H1 (cell line): ENCODE measurements around the gene S100PBP. TPM values are rescaled to one million over a fixed set of nuclear protein-coding genes. Genes with fewer than 3 reads are reported as not detected.

Experiments
- CTCF ChIA-PET: fragments of 300-600 bp; sonication (Branson Sonifier 250); formaldehyde crosslinking; loops from one replicate; lab custom pipeline; 2021; ENCODE audit not compliant: partially characterized antibody; lab: Charles Lee
- POLR2A ChIA-PET: fragments of 300-600 bp; sonication (Branson Sonifier 250); formaldehyde crosslinking; loops from one replicate; lab custom pipeline; 2021; ENCODE audit warnings: inconsistent platforms; ENCODE audit not compliant: partially characterized antibody; lab: Charles Lee
- DNase-seq, 2 experiments: peaks; one replicate each; pipeline versions ENCODE4 v3.0.0 to v3.0.0-alpha.2; 2010 to 2022; ENCODE audit warnings: low spot score in 2 of 2, low read depth in 1 of 2, mixed read lengths in 1 of 2
- FAIRE-seq: peaks from 2 replicates; lab custom pipeline; 2011; peaks lifted over from hg19 to GRCh38; lab: Jason Lieb, UNC
- H2AFZ ChIP-seq: 2 replicates; pipeline ENCODE4 v1.8.1; 2012; ENCODE audit warnings: low read length, inconsistent platforms
- H2AK5ac ChIP-seq: 2 replicates; pipeline ENCODE4 v1.6.1; 2013; ENCODE audit warnings: low read depth, low read length
- H2BK120ac ChIP-seq: replicated peaks from 2 replicates; pipeline ENCODE3; 2013; ENCODE audit warnings: low read depth, low read length, inconsistent platforms
- H2BK12ac ChIP-seq: 2 replicates; pipeline ENCODE4 v1.6.1; 2013; ENCODE audit warnings: low read depth, low read length
- H2BK15ac ChIP-seq: 2 replicates; pipeline ENCODE4 v1.6.1; 2013; ENCODE audit warnings: low read length
- H2BK20ac ChIP-seq: 2 replicates; pipeline ENCODE4 v1.6.1; 2013; ENCODE audit warnings: low read length
- H2BK5ac ChIP-seq: 2 replicates; pipeline ENCODE4 v1.6.1; 2013; ENCODE audit warnings: low read depth, low read length
- H3K14ac ChIP-seq: 2 replicates; pipeline ENCODE4 v1.6.1; 2013; ENCODE audit warnings: inconsistent platforms; ENCODE audit not compliant: insufficient read length
- H3K18ac ChIP-seq: 2 replicates; pipeline ENCODE4 v1.6.1; 2013; ENCODE audit warnings: low read length; ENCODE audit errors: extremely low read depth
- H3K23ac ChIP-seq: 2 replicates; pipeline ENCODE4 v1.6.1; 2013; ENCODE audit warnings: inconsistent platforms; ENCODE audit not compliant: insufficient read length
- H3K23me2 ChIP-seq: 2 replicates; pipeline ENCODE4 v1.6.1; 2013; ENCODE audit warnings: low read depth, low read length
- H3K27ac ChIP-seq: 2 replicates; pipeline ENCODE4 v1.6.1; 2011; ENCODE audit warnings: low read depth, low read length, inconsistent platforms
- H3K27me3 ChIP-seq, 4 experiments: replicated peaks in 1 of 4; 1 replicate in 1 of 4; 2 replicates in 3 of 4; pipeline versions ENCODE4 v1.6.1 to v1.8.1; 2011 to 2013; ENCODE audit warnings: low read length in 3 of 4, mild to moderate bottlenecking in 3 of 4, inconsistent platforms in 2 of 4, mixed read lengths in 2 of 4, moderate library complexity in 1 of 4; ENCODE audit not compliant: control insufficient read depth in 3 of 4, insufficient read depth in 3 of 4; ENCODE audit errors: extremely low read depth in 1 of 4
- H3K36me3 ChIP-seq, 4 experiments: 2 replicates each; pipeline versions ENCODE4 v1.6.1 to v1.8.1; 2011 to 2013; ENCODE audit warnings: mild to moderate bottlenecking in 4 of 4, low read length in 3 of 4, moderate library complexity in 2 of 4, control low read depth in 1 of 4, inconsistent platforms in 1 of 4; ENCODE audit not compliant: insufficient read depth in 4 of 4, control insufficient read depth in 2 of 4
- H3K4ac ChIP-seq: replicated peaks from 2 replicates; pipeline ENCODE3; 2013; ENCODE audit warnings: low read length, low read depth, mixed read lengths, inconsistent platforms; ENCODE audit not compliant: insufficient read length
- H3K4me1 ChIP-seq, 4 experiments: replicated peaks in 1 of 4; 1 replicate in 1 of 4; 2 replicates in 3 of 4; pipeline versions ENCODE4 v1.6.1 to v1.8.1; 2011 to 2013; ENCODE audit warnings: low read length in 3 of 4, inconsistent platforms in 2 of 4, mixed read lengths in 1 of 4; ENCODE audit not compliant: insufficient read depth in 4 of 4, control insufficient read depth in 3 of 4
- H3K4me2 ChIP-seq, 2 experiments: 2 replicates each; pipeline versions ENCODE4 v1.6.1 to v1.8.1; 2011 to 2013; ENCODE audit warnings: low read depth in 2 of 2, low read length in 2 of 2, control low read depth in 1 of 2, inconsistent platforms in 1 of 2, mild to moderate bottlenecking in 1 of 2; ENCODE audit not compliant: insufficient read depth in 1 of 2
- H3K4me3 ChIP-seq, 4 experiments: fragments of 200-600, 300-600 bp in 1 of 4; sonication (generic), shearing (Covaris generic), sonication (Bioruptor Twin) in 1 of 4; 2 replicates each; pipeline versions ENCODE4 v1.5.1 to v1.8.1; 2011 to 2016; ENCODE audit warnings: low read length in 4 of 4, low read depth in 3 of 4, control low read depth in 2 of 4, inconsistent platforms in 2 of 4, mild to moderate bottlenecking in 2 of 4, mixed read lengths in 1 of 4, moderate library complexity in 1 of 4; ENCODE audit not compliant: insufficient read depth in 2 of 4; ENCODE audit errors: extremely low read depth in 1 of 4
- H3K56ac ChIP-seq: replicated peaks from 2 replicates; pipeline ENCODE3; 2013; ENCODE audit warnings: low read depth, mild to moderate bottlenecking, mixed read lengths, low read length, inconsistent platforms; ENCODE audit not compliant: insufficient read length
- H3K79me1 ChIP-seq: 2 replicates; pipeline ENCODE4 v1.6.1; 2013; ENCODE audit warnings: low read depth, low read length, control low read depth
- H3K79me2 ChIP-seq, 2 experiments: 2 replicates each; pipeline versions ENCODE4 v1.6.1 to v1.8.1; 2012 to 2013; ENCODE audit warnings: low read length in 2 of 2, mild to moderate bottlenecking in 2 of 2, inconsistent platforms in 1 of 2; ENCODE audit not compliant: insufficient read depth in 2 of 2, control insufficient read depth in 1 of 2
- H3K9ac ChIP-seq, 4 experiments: replicated peaks in 1 of 4; 1 replicate in 1 of 4; 2 replicates in 3 of 4; pipeline versions ENCODE4 v1.6.1 to v1.8.1; 2011 to 2013; ENCODE audit warnings: low read depth in 3 of 4, low read length in 3 of 4, control low read depth in 2 of 4, mild to moderate bottlenecking in 2 of 4, moderate library complexity in 2 of 4, inconsistent platforms in 1 of 4; ENCODE audit errors: extremely low read depth in 1 of 4
- H3K9me3 ChIP-seq, 2 experiments: 2 replicates each; pipeline versions ENCODE4 v1.6.1 to v1.8.1; 2012 to 2013; ENCODE audit warnings: mild to moderate bottlenecking in 2 of 2, moderate library complexity in 2 of 2, control low read depth in 1 of 2, inconsistent platforms in 1 of 2, low read depth in 1 of 2, low read length in 1 of 2, mixed read lengths in 1 of 2; ENCODE audit not compliant: insufficient read depth in 2 of 2
- H4K20me1 ChIP-seq, 2 experiments: replicated peaks in 1 of 2; 2 replicates each; pipeline versions ENCODE3 to v1.8.1; 2011 to 2013; ENCODE audit warnings: inconsistent platforms in 2 of 2, low read length in 2 of 2, mild to moderate bottlenecking in 1 of 2; ENCODE audit not compliant: insufficient read depth in 2 of 2, control insufficient read depth in 1 of 2
- H4K5ac ChIP-seq: 2 replicates; pipeline ENCODE4 v1.6.1; 2013; ENCODE audit warnings: low read length, low read depth, mixed read lengths, inconsistent platforms; ENCODE audit not compliant: insufficient read length
- H4K8ac ChIP-seq: 2 replicates; pipeline ENCODE4 v1.8.0; 2013; ENCODE audit warnings: mild to moderate bottlenecking, moderate library complexity, low read length, inconsistent platforms; ENCODE audit not compliant: insufficient read depth; ENCODE audit errors: extremely low read depth
- H4K91ac ChIP-seq: replicated peaks from 2 replicates; pipeline ENCODE3; 2013; ENCODE audit warnings: low read length, mixed read lengths, inconsistent platforms; ENCODE audit not compliant: insufficient read length
- CBX5 ChIP-seq: fragments of 300-800, 300-1000 bp; sonication (generic); IDR thresholded peaks from 2 replicates; pipeline ENCODE4 v1.7.1; 2016; ENCODE audit warnings: antibody characterized with exemption, low read length, low read depth
- CREB1 ChIP-seq: IDR thresholded peaks from 2 replicates; pipeline ENCODE4 v1.6.1; 2012; ENCODE audit warnings: inconsistent platforms
- EGR1 ChIP-seq: IDR thresholded peaks from 2 replicates; pipeline ENCODE4 v1.6.1; 2011; ENCODE audit warnings: low read depth, low read length, borderline replicate concordance
- EZH2 ChIP-seq: fragments of 200-600 bp; sonication (generic); IDR thresholded peaks from 2 replicates; pipeline ENCODE4 v1.7.1; 2012; ENCODE audit warnings: low read depth, mild to moderate bottlenecking, moderate library complexity, low read length, inconsistent platforms; ENCODE audit not compliant: severe bottlenecking
- FOSL1 ChIP-seq: IDR thresholded peaks from 2 replicates; pipeline ENCODE4 v1.6.1; 2011; ENCODE audit warnings: mild to moderate bottlenecking, low read depth, low read length, moderate library complexity; ENCODE audit not compliant: insufficient read depth
- HDAC2 ChIP-seq, 2 experiments: fragments of 300-600 bp in 1 of 2; sonication (generic) in 1 of 2; IDR thresholded peaks; 2 replicates each; pipeline ENCODE4 v1.6.1; 2011 to 2012; ENCODE audit warnings: low read depth in 2 of 2, low read length in 2 of 2, mild to moderate bottlenecking in 2 of 2, moderate library complexity in 2 of 2, borderline replicate concordance in 1 of 2, inconsistent platforms in 1 of 2
- HDAC6 ChIP-seq: IDR thresholded peaks from one replicate; pipeline ENCODE4 v1.7.1; 2012; ENCODE audit warnings: low read depth, mild to moderate bottlenecking, inconsistent platforms, low read length, moderate library complexity
- JUN ChIP-seq: IDR thresholded peaks from 2 replicates; pipeline ENCODE4 v1.6.1; 2011; ENCODE audit warnings: low read depth, mild to moderate bottlenecking, improper control_type of control experiment, low read length
- KDM1A ChIP-seq: fragments of 200-600, 300-600 bp; sonication (generic); IDR thresholded peaks from 2 replicates; pipeline ENCODE4 v1.7.1; 2016; ENCODE audit warnings: mild to moderate bottlenecking, low read length, borderline replicate concordance
- KDM5A ChIP-seq: fragments of 200-600 bp; IDR thresholded peaks from 2 replicates; pipeline ENCODE4 v1.7.1; 2012; ENCODE audit warnings: mild to moderate bottlenecking, low read length, inconsistent platforms, mixed read lengths
- MAFK ChIP-seq: IDR thresholded peaks from 2 replicates; pipeline ENCODE4 v1.6.1; 2012; ENCODE audit warnings: low read depth, mild to moderate bottlenecking, improper control_type of control experiment, low read length
- NRF1 ChIP-seq: IDR thresholded peaks from 2 replicates; pipeline ENCODE4 v1.6.1; 2011; ENCODE audit warnings: mild to moderate bottlenecking, low read depth, low read length, improper control_type of control experiment
- PHF8 ChIP-seq: fragments of 200-600 bp; sonication (generic); conservative IDR thresholded peaks from 2 replicates; pipeline ENCODE4 v1.7.1; 2012; ENCODE audit warnings: low read depth, mild to moderate bottlenecking, inconsistent platforms, low read length, moderate library complexity
- RBBP5 ChIP-seq: IDR thresholded peaks from 2 replicates; pipeline ENCODE4 v1.7.1; 2012; ENCODE audit warnings: low read depth, mild to moderate bottlenecking, inconsistent platforms, low read length, moderate library complexity, borderline replicate concordance
- SP4 ChIP-seq: IDR thresholded peaks from 2 replicates; pipeline ENCODE4 v1.6.1; 2012; ENCODE audit warnings: low read length, inconsistent platforms
- WGBS, 2 experiments: shearing (Covaris generic) in 1 of 2; methylation state at CpG; one replicate each; pipeline versions ENCODE4 v1.1.6 to v1.1.7; 2013 to 2015; ENCODE audit warnings: low lambda C conversion rate in 2 of 2, mixed read lengths in 2 of 2, inconsistent platforms in 1 of 2, low coverage in 1 of 2, missing lambda C conversion rate in 1 of 2; ENCODE audit not compliant: insufficient replicate concordance in 2 of 2, insufficient coverage in 1 of 2, insufficient read length in 1 of 2; ENCODE audit errors: extremely low coverage in 1 of 2, missing lambda C conversion rate in 1 of 2; 5-methylcytosine and 5-hydroxymethylcytosine counted together
- polyA plus RNA-seq, 7 experiments: library from polyadenylated mRNA; depleted of rRNA in 3 of 7; stranded (reverse) in 5 of 7; unstranded in 2 of 7; fragments of >200 nt in 5 of 7; fragments of 200-250 nt in 2 of 7; gene quantifications; 1 replicate in 5 of 7; 2 replicates in 1 of 7; 4 replicates in 1 of 7; pipeline versions ENCODE4 v1.2.1 to v1.2.3, GENCODE V29; 2011 to 2013; ENCODE audit warnings: missing spikeins in 2 of 7, mixed read lengths in 2 of 7
- total RNA-seq: library from RNA; stranded (reverse); fragmentation: NEBNext Ultra II Directional; extraction: Animal tissue kit (Norgen Biotek cat#: 25700); gene quantifications from 2 replicates; pipeline ENCODE4 v1.2.1, GENCODE V29; 2021

The S100PBP gene
- total and polyA plus RNA-seq, 2 of the 8 experiments (the other 6 are each of a cell fraction or from before 2014, with no cell fraction given): 43.8 to 68.3 TPM

GRCh38 chr1:32891241-32891570 is 73.8 kb downstream of the S100PBP start:
- Histone ChIP-seq H3K4me1 (peaks cover 0 to 15% (median 7%) of the 10 kb centered on the region in 4 experiments; a peak in 5 of 7 replicates), H2BK12ac (no peak overlapping the region), H3K23ac (no peak overlapping the region), H4K5ac (no peak overlapping the region), H2AFZ (no peak overlapping the region), H2BK15ac (no peak overlapping the region), H2BK20ac (no peak overlapping the region), H3K79me2 (no peaks in the 10 kb centered on the region), H4K20me1 (peaks cover 0 to 15% of the 10 kb centered on the region in 2 experiments), H3K79me1 (no peaks in the 10 kb centered on the region), H3K14ac (no peak overlapping the region), H3K27me3 (peaks cover 2 to 40% (median 21%) of the 10 kb centered on the region in 4 experiments), H3K9ac (no peak overlapping the region), H3K4me3 (no peak overlapping the region), H3K9me3 (peaks cover 0 to 6% of the 10 kb centered on the region in 2 experiments; a peak in 1 of 4 replicates), H4K91ac (no peak overlapping the region), H3K4me2 (no peak overlapping the region), H3K4ac (no peak overlapping the region), H3K23me2 (peaks cover 4% of the 10 kb centered on the region; the same call in 1 of the 2 replicates), H3K36me3 (no peaks in the 10 kb centered on the region), H2BK120ac (no peak overlapping the region), H4K8ac (no peak overlapping the region), H3K56ac (no peak overlapping the region), H2BK5ac (no peak overlapping the region), H3K27ac (no peak overlapping the region), H2AK5ac (no peak overlapping the region), H3K18ac (no peak overlapping the region)
- CTCF ChIA-PET: interaction anchor here (0.6 to 16.6 kb wide), 8 partner anchors 9 to 1180 kb away, joined by 3 to 382 read pairs (median 6); partner anchors contain the start of genes FNDC5 and HPCA
- POLR2A ChIA-PET: no interaction called here
- FAIRE-seq (no peak), DNase-seq (no peak)
- 100% methylated on average over 1 of the region's 1 CpG; no CpG with 5 or more reads in 1 of the 2 experiments for WGBS, 2 experiments
- TF ChIP-seq KDM1A (no peak), MAFK (no peak), HDAC2 (IDR thresholded peaks at IDR 0.05; ENCODE audit: borderline replicate concordance in 1 of 2, low read depth in 2 of 2, low read length in 2 of 2) (no peak), EGR1 (no peak), JUN (no peak), RBBP5 (no peak), EZH2 (no peak), CREB1 (no peak), FOSL1 (no peak), HDAC6 (no peak), SP4 (no peak), CBX5 (no peak), KDM5A (no peak), NRF1 (no peak), PHF8 (no peak)
